IMR-90 (cell line): ENCODE measurements around the gene OR13C2. TPM values are rescaled to one million over a fixed set of nuclear protein-coding genes. Genes with fewer than 3 reads are reported as not detected.
A peak's percentile ranks its signal among the peaks of the same experiment; 100 is the strongest.

Experiments used
- ATAC-seq: fragments of 200-7000 bp; cut with Tn5 transposase; 2 replicates; pipeline ENCODE4 v1.9.1; 2020; ENCODE audit warnings: low read depth, mild to moderate bottlenecking, moderate library complexity
- BruUV-seq: library from RNA; stranded (reverse); fragments of 400-500 nt; replicated peaks from 2 replicates; lab custom pipeline; 2021; lab: Mats Ljungman, UMichigan
- CTCF ChIA-PET: fragments of 300-600 bp; formaldehyde crosslinking; extraction: SDS; loops from one replicate; lab custom pipeline; 2021; ENCODE audit warnings: antibody characterized with exemption; lab: Yijun Ruan, JAX
- POLR2A ChIA-PET: fragments of 300-600 bp; sonication (Branson Sonifier 250); formaldehyde crosslinking; loops from one replicate; lab custom pipeline; 2022; ENCODE audit warnings: antibody characterized with exemption; ENCODE audit not compliant: unreplicated experiment; lab: Charles Lee
- DNase-seq: peaks from one replicate; pipeline ENCODE4 v3.0.0; 2013
- H2AFZ ChIP-seq: replicated peaks from 2 replicates; pipeline ENCODE3; 2013; ENCODE audit warnings: low read length, mild to moderate bottlenecking; ENCODE audit not compliant: poor library complexity
- H2AK5ac ChIP-seq: 2 replicates; pipeline ENCODE4 v1.6.1; 2013; ENCODE audit warnings: low read depth, low read length, inconsistent platforms
- H2AK9ac ChIP-seq: replicated peaks from 2 replicates; pipeline ENCODE3; 2013; ENCODE audit warnings: mild to moderate bottlenecking, low read depth, low read length, moderate library complexity; ENCODE audit not compliant: poor library complexity
- H2BK120ac ChIP-seq: 2 replicates; pipeline ENCODE4 v1.6.1; 2013; ENCODE audit warnings: low read depth, low read length, inconsistent platforms
- H2BK15ac ChIP-seq: 3 replicates; pipeline ENCODE4 v1.6.1; 2013; ENCODE audit warnings: low read depth, low read length, inconsistent platforms
- H2BK20ac ChIP-seq: 2 replicates; pipeline ENCODE4 v1.6.1; 2013; ENCODE audit warnings: low read depth, mild to moderate bottlenecking, inconsistent platforms, low read length, moderate library complexity
- H2BK5ac ChIP-seq: 2 replicates; pipeline ENCODE4 v1.6.1; 2013; ENCODE audit warnings: mild to moderate bottlenecking, low read depth, low read length, inconsistent platforms; ENCODE audit not compliant: poor library complexity, severe bottlenecking
- H3K14ac ChIP-seq: replicated peaks from 2 replicates; pipeline ENCODE4 v1.6.1; 2013; ENCODE audit warnings: low read depth, low read length, inconsistent platforms
- H3K18ac ChIP-seq: 2 replicates; pipeline ENCODE4 v1.6.1; 2013; ENCODE audit warnings: low read depth, low read length, control low read depth
- H3K23ac ChIP-seq: 2 replicates; pipeline ENCODE4 v1.6.1; 2013; ENCODE audit warnings: low read depth, low read length, inconsistent platforms
- H3K27ac ChIP-seq: 2 replicates; pipeline ENCODE4 v1.5.1; 2013; ENCODE audit warnings: mild to moderate bottlenecking, control low read depth, low read length; ENCODE audit not compliant: insufficient read depth
- H3K27me3 ChIP-seq: 2 replicates; pipeline ENCODE4 v1.6.1; 2013; ENCODE audit warnings: low read length; ENCODE audit not compliant: control insufficient read depth, insufficient read depth
- H3K36me3 ChIP-seq: 2 replicates; pipeline ENCODE4 v1.6.1; 2013; ENCODE audit warnings: low read length, mixed read lengths; ENCODE audit not compliant: control insufficient read depth, insufficient read depth
- H3K4ac ChIP-seq: 2 replicates; pipeline ENCODE4 v1.6.1; 2013; ENCODE audit warnings: low read depth, low read length, inconsistent platforms
- H3K4me1 ChIP-seq: 2 replicates; pipeline ENCODE4 v1.6.1; 2013; ENCODE audit warnings: low read length, mixed read lengths; ENCODE audit not compliant: control insufficient read depth, insufficient read depth
- H3K4me2 ChIP-seq: 2 replicates; pipeline ENCODE4 v1.6.1; 2013; ENCODE audit warnings: low read depth, mild to moderate bottlenecking, control low read depth, low read length, moderate library complexity
- H3K4me3 ChIP-seq: 2 replicates; pipeline ENCODE4 v1.5.1; 2013; ENCODE audit warnings: low read depth, mild to moderate bottlenecking, control low read depth, low read length, moderate library complexity; ENCODE audit not compliant: insufficient read depth
- H3K56ac ChIP-seq: 2 replicates; pipeline ENCODE4 v1.6.1; 2013; ENCODE audit warnings: low read length, inconsistent platforms; ENCODE audit not compliant: insufficient read depth; ENCODE audit errors: extremely low read depth
- H3K79me1 ChIP-seq, 2 experiments: 2 replicates each; pipeline ENCODE4 v1.6.1; 2013; ENCODE audit warnings: low read length in 2 of 2, inconsistent platforms in 1 of 2, low read depth in 1 of 2
- H3K9ac ChIP-seq: 2 replicates; pipeline ENCODE4 v1.6.1; 2013; ENCODE audit warnings: low read depth, low read length, control low read depth
- H3K9me1 ChIP-seq: 2 replicates; pipeline ENCODE4 v1.6.1; 2013; ENCODE audit warnings: low read length, inconsistent platforms; ENCODE audit not compliant: insufficient read depth
- H3K9me3 ChIP-seq: 2 replicates; pipeline ENCODE4 v1.6.1; 2013; ENCODE audit warnings: low read length; ENCODE audit not compliant: control insufficient read depth, insufficient read depth
- H4K20me1 ChIP-seq: 2 replicates; pipeline ENCODE4 v1.6.1; 2013; ENCODE audit warnings: low read length, inconsistent platforms; ENCODE audit not compliant: insufficient read depth
- H4K5ac ChIP-seq: 2 replicates; pipeline ENCODE4 v1.6.1; 2013; ENCODE audit warnings: mild to moderate bottlenecking, low read depth, low read length, control low read depth
- H4K8ac ChIP-seq, 2 experiments: 2 replicates each; pipeline ENCODE4 v1.6.1; 2013; ENCODE audit warnings: low read depth in 2 of 2, low read length in 2 of 2, control low read depth in 1 of 2, inconsistent platforms in 1 of 2
- H4K91ac ChIP-seq: 2 replicates; pipeline ENCODE4 v1.6.1; 2013; ENCODE audit warnings: low read depth, low read length, inconsistent platforms; ENCODE audit not compliant: insufficient read depth
- CEBPB ChIP-seq: IDR thresholded peaks from 2 replicates; pipeline ENCODE4 v1.6.1; 2012; ENCODE audit warnings: low read depth, low read length, improper control_type of control experiment
- WGBS, 2 experiments: methylation state at CpG; one replicate each; pipeline versions ENCODE4 v1.1.5 to v1.1.7; 2013; ENCODE audit warnings: missing lambda C conversion rate in 2 of 2; ENCODE audit not compliant: insufficient read length in 1 of 2; ENCODE audit errors: extremely low coverage in 2 of 2; 5-methylcytosine and 5-hydroxymethylcytosine counted together
- dilution Hi-C: fragments of 300-500 bp; cut with HindIII; formaldehyde crosslinking; loops from one replicate; pipeline ENCODE4 v1.14.3; 2018; ENCODE audit warnings: low sequenced_read_pairs; ENCODE audit not compliant: unreplicated experiment
- in situ Hi-C: fragments of 300-500 bp; cut with MboI; formaldehyde crosslinking; loops from 3 replicates; pipeline ENCODE4 v1.14.3; 2019; ENCODE audit warnings: low sequenced_read_pairs, inconsistent platforms, mixed read lengths
- intact Hi-C: fragments of 100-400 bp; cut with micrococcal nuclease; formaldehyde crosslinking; loops from 2 replicates; pipeline ENCODE4 v1.10.0; 2022
- polyA plus RNA-seq, 3 experiments: library from polyadenylated mRNA; depleted of rRNA; stranded (reverse); fragments of >200 nt; gene quantifications; 2 replicates each; pipeline ENCODE4 v1.2.3, GENCODE V29; 2012; ENCODE audit warnings: low replicate concordance in 1 of 3
- total RNA-seq: library from RNA; depleted of rRNA; stranded (reverse); fragments of >200 nt; gene quantifications from 2 replicates; pipeline ENCODE4 v1.2.3, GENCODE V29; 2012
- TF ChIP-seq, protein P1 (sequence below): fragments of 150-350 bp; IDR thresholded peaks from 2 replicates; pipeline ENCODE4 v1.6.1; 2017; ENCODE audit warnings: mild to moderate bottlenecking, antibody characterized with exemption, low read length, low read depth

The OR13C2 gene
- total and polyA plus RNA-seq, 2 of the 4 experiments (the other 2 are of a cell fraction): not detected

- Histone ChIP-seq H2BK5ac (no peak overlapping the region), H3K56ac (no peak overlapping the region), H4K20me1 (no peaks in the 10 kb centered on the region), H2AK5ac (no peak overlapping the region), H2BK20ac (no peak overlapping the region), H3K27ac (no peak overlapping the region), H3K4me3 (no peak overlapping the region), H2BK120ac (no peak overlapping the region), H2AFZ (no peak overlapping the region), H3K14ac (no peak overlapping the region), H4K8ac (no peak overlapping the region), H3K36me3 (no peaks in the 10 kb centered on the region), H3K27me3 (no peaks in the 10 kb centered on the region), H4K91ac (no peak overlapping the region), H3K9me3 (no peaks in the 10 kb centered on the region), H3K79me1 (no peaks in the 10 kb centered on the region), H3K9ac (no peak overlapping the region), H4K5ac (no peak overlapping the region), H2BK15ac (no peak overlapping the region), H2AK9ac (no peak overlapping the region), H3K4me1 (no peaks in the 10 kb centered on the region), H3K4me2 (no peak overlapping the region), H3K4ac (no peak overlapping the region), H3K9me1 (no peaks in the 10 kb centered on the region), H3K23ac (no peak overlapping the region), H3K18ac (no peak overlapping the region)
- DNase-seq (no peak), ATAC-seq (no peak)
- dilution Hi-C loops (no loop called here), intact Hi-C loops (loop anchor here (10.0 kb wide), 1 partner anchor 62 kb away; no protein-coding TSS in a partner anchor), in situ Hi-C loops (no loop called here)
- ChIA-PET CTCF (no interaction called here), POLR2A (no interaction called here)
- 40% methylated on average over 1 of the region's 5 CpGs; no CpG with 5 or more reads in 1 of the 2 experiments for WGBS, 2 experiments
- no TSS peak for BruUV-seq
- TF ChIP-seq, protein P1, sequence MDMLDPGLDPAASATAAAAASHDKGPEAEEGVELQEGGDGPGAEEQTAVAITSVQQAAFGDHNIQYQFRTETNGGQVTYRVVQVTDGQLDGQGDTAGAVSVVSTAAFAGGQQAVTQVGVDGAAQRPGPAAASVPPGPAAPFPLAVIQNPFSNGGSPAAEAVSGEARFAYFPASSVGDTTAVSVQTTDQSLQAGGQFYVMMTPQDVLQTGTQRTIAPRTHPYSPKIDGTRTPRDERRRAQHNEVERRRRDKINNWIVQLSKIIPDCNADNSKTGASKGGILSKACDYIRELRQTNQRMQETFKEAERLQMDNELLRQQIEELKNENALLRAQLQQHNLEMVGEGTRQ: no peak
- peak; percentile 45 for TF ChIP-seq CEBPB
Observed at GRCh38 chr9:104577263-104577662, 28.2 kb downstream of the OR13C2 start.
